GM18870 (cell line): Measurements from ENCODE around the gene SKI.

Source experiments
- ATAC-seq: cut with Tn5 transposase; IDR thresholded peaks from one replicate; pipeline ENCODE4 v1.9.1; 2021; ENCODE audit warnings: moderate library complexity; ENCODE audit not compliant: unreplicated experiment

Gene SKI

DNA sequence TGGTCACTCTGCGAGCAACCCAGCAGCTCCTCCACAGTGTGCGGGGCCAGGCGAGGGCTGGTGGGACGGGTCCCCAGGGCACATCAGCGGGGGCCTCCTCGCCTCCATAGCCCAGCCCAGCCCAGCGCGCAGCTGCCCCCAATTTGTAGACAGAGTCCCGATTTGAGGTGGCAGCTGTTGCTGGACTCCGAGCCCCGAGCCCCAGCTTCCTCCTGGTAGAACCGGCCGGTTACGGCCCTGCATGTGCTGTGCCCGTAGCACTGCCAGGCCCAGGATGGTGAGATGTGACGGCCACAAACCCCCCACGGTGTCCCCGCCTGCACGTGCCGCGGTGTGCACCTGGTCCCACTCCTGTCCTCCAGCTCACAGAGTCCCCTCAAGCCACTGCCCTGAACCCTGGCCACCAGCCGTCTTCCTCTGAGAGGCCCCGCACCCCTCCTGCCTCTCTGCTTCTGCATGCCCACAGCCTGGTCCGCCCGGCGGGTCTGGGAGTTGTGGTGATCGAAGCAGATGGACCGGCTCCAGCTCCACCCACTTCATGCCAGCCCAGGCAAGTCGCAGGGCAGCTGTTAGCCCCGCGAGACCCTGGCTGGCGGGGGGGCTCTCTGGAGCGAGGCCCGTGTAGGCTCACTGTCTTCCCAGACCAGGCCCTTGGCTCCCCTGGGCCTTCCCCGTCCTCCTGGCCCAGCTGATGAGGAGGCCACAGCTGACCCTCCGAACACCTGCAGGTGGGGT is 107.8 kb downstream of the SKI start:
- ATAC-seq = no peak

GRCh38 chr1:2336499-2336898 is 108.4 kb downstream of the SKI start:
- ATAC-seq = no peak

DNA sequence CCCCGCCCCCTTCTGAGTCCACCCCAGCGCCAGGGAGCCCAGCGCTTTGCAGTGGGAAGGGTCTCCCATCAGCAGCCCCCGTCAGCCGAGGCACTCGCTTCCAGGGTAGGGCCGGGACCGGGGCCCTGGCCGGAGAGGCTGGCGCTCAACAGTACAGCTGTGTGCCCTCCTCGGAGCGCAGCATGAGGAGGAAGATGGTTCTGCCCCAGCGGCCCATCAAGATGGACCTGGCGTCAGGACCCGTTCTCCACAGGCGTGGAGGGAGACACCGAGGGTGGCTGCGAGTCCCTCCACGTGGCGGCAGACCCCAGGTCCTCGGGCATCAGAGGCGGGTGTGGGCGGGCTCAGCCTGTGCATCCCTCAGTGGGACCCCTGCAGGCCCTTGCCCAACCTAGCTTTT is 109.0 kb downstream of the SKI start:
- no peak for ATAC-seq

DNA sequence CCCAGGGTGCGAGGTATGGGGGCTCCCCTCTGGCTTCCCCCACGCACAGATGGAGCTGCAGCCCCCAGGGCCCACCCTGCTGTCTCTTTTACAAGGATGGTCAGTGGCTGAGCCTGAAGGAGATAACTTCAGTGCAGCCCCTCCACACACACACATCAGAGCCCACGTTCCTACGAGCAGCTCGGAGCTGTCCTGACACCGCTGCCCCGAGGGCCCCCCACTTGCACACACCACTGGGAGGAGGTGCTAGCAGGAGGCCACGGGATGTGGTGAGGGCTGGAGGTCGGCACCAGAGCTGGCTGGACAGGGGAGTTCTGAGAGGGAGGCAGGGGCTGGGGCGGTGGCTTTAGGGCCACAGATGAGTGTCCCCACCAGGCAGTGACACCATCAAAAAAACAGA is 109.4 kb downstream of the SKI start:
- no peak for ATAC-seq

DNA sequence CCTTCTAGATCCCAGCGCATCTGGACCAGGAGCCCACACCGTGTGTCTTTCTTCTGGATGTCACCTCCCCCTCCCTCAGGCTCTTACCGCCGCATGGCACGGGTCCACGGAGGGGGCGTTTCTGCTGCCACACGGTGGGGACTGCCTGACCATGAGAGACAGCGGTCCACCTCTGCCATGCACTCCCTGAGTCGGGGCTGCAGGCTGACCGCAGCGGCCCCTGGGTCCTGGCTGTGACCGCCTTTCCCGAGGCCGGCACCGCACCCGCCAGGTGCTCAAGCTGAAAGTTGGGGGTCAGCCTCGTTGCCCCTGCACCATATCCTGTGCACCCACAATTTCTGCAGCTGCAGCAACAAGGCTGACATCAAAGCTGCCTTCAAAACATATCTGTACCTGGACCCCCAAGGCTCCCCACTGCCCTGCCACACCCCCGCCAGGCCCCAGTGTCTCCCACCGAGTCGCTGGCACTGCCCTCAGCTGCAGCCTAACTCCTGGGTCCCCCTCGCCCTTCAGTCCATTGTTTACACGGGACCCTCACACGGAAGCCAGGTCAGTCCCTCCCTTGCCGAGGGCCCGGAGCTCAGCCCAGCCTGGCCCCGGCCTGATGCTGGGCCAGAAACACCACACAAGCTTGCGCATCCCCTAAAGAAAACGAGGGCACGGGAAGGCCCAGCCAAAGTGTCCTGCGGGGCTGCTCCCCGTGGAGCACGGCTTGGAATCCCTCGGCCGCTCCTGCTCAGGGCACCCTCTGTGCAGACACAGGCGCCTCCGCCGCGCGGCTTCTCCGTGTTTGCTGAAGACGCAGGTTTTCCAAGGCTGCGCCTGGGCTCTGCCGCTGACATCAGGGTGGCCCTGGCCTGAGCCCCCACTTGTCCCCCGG is 111.3 kb downstream of the SKI start:
- no peak for ATAC-seq

GRCh38 chr1:2340086-2340917 is 112.2 kb downstream of the SKI start:
- ATAC-seq = no peak

DNA sequence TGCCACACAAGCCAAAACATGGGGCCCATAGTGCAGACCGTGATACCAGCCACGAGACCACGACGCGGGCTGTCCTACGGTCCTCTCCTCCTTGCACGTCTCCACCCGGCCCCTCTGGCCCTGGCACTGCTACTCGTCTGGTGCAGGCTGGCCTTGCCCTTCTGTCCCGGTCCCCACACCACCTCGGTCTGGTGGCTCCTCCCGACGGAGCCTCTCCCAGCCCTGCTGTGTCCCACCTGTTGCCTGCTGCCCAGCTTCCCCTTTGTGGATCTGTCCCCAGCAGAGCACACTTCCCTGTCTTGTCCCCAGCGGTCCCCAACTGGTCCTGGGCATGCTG is 112.8 kb downstream of the SKI start:
- no peak for ATAC-seq

GRCh38 chr1:2341706-2342383 is 113.7 kb downstream of the SKI start:
- no peak for ATAC-seq

- no peak for ATAC-seq
Observed at GRCh38 chr1:2342384-2343022, 114.4 kb downstream of the SKI start.

GRCh38 chr1:2343023-2343935 is 115.2 kb downstream of the SKI start:
- no peak for ATAC-seq

DNA sequence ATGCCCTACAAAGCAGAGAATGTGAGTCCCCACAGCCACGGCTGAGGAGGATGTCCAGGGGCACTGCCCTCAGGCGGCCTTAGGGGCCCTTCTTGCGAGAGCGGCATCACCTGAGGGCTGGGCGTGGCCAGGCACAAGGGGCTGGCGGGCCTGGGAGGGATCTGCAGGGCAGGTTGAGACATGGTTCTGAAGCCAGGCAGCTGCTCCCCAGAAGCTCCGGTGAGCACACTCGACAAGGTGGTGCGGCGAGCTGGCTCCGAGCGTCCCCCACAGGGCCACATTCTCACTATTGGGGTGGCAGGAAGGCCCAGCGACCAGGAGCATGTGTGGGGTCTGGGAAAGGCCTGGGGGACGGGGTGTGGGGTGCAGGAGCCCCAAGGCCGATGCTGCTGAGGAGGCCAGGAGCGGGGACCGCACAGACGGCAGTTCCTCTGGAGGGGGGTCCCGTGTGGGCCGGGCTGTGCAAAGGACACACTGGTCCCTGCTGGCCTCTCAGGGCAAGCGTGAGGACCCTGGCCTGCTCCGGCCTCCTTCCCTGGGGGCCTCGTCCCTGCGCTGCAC is 116.1 kb downstream of the SKI start:
- no peak for ATAC-seq

DNA sequence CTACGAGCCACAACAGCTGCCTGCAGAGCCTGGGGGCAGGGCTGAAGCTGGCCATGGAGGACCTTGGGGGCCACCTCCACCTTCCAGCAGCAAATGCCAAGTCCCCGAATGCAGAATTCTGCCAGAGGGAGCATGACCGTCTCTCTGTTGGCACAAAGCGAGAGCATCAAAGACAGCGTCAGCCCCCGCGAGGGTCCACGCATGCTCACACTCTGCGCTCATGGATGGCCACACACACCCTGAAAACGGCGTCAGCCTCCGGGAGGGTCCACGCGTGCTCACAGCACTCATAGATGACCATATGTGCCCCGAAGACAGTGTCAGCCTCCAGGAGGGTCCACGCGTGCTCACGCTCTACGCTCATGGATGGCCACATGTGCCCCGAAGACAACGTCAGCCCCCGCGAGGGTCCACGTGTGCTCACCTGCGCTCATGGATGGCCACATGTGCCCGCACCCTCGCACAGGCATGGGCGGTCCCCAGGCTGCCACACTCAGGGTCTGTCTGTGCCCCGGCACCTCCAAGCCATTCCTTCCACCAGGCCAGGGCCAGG is 116.7 kb downstream of the SKI start:
- no peak for ATAC-seq

DNA sequence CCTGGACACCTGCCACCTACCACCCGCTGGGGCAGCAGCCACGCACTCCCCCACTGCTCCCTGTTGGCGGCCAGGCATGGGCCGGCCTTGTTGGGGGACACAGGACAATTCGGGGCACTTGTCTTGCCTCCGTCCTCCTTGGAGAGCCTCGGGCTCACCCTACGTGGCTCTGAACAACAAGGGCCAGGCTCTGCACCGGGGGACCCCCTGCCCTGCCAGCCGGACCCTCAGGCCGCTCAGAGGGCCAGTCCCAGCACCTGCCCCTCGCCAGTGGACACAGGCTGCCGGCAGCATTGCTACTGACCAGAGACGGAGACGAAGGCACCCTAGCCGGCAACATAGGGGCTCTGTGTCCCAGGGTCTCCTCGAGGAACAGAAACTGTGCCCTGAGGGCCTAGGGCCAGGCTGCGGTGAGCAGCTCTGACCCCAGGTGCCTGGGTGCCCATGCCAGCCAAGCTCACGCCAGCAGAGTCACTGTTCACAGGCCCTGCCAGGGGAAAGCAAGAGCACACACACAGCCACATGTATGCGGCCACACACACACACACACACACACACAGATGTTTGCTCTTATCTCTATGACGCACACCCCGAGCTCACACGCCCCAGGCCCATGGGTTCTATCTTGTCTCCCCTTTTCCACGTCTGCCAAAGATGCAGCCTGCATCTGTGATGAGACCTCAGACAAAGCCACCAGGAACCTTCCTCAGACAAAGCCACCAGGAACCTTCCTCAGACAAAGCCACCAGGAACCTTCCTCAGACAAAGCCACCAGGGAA is 117.4 kb downstream of the SKI start:
- ATAC-seq = no peak

DNA sequence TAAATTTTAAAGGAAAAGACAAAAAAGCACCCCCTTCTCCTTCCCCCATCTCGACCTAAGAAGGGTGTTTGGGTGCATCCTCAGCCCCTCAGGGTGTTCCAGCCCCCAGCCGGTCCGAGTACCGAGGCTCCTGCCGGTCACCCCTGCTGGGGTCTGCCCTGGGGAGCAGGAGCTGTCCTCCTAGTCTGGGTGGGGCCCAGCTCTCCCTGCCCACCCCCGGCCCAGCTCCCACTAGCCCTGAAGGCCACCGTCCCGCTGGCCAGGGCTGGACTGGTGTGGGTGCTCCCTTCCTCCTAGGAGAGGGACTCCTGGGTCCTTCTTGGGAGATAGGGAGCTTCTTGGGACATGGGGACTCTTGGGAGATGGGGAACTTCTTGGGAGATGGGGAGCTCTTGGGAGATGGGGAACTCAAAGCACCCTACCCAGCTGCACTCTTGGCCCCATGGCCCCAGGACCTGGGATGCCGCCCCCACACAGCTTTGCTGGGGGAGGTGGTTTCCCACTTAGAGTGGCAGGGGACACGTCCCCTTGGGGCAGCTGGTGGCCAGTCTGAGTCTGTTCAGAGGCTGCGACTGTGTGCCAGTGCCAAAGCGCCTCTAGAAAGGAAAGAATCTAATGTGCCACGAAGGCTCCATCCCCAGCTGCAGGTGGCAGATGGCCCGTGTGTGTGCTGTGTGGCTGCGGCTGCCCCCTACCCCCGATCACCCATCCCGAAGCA is 118.7 kb downstream of the SKI start:
- ATAC-seq = no peak

DNA sequence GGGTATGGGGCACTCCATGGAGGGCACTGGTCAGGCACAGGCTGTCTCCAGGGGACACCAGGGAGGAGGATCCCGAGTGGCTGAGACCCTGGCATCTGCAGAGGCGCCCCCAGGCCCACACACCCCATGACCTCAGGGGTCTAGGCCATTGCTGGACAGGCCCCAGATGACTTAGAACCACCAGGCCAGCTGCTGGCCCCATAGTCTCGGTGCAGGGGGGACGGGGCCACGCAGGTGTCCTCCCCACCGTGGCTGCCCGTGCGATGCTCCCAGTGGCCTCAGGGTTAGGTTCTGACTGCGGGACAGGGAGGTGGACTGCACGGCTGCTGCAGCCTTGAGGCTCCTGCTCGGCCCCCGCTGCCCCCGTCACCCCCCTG is 119.3 kb downstream of the SKI start:
- ATAC-seq = no peak

DNA sequence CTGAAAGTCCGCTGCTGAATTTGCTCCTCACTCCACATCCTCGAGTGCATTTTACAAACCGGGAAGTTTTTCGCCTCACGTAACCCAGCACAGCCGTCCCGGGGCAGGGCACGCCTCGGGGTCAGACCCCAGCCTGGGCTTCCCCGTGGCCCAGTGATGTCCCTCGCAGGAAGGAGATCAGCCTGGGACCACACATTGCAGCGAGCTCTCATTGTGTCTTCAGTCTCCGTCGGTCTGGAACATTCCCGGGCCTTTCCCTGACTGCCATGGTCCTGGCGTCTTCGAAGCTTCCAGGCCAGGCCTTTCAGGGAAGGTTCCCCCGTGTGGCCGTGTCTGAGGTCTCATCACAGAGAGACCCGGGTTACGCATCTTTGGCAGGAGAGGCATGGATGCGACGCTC is 119.8 kb downstream of the SKI start:
- no peak for ATAC-seq
